RCC 7860 (cell line): ENCODE measurements around the gene SUSD1.
"Not testable (repeated sequence)": the region's sequence is repeated elsewhere in the genome, so short reads cannot be mapped to it uniquely, and the experiment has no call there.

Experiments
- DNase-seq: peaks from one replicate; pipeline ENCODE4 v3.0.0-alpha.2; 2015; ENCODE audit warnings: low spot score
- FAIRE-seq: peaks from 2 replicates; lab custom pipeline; 2012; peaks lifted over from hg19 to GRCh38; lab: Jason Lieb, UNC

SUSD1 gene

GRCh38 chr9:112104401-112104800 is 70.7 kb downstream of the SUSD1 start:
- DNase-seq, result no peak
- FAIRE-seq, result no peak

DNA sequence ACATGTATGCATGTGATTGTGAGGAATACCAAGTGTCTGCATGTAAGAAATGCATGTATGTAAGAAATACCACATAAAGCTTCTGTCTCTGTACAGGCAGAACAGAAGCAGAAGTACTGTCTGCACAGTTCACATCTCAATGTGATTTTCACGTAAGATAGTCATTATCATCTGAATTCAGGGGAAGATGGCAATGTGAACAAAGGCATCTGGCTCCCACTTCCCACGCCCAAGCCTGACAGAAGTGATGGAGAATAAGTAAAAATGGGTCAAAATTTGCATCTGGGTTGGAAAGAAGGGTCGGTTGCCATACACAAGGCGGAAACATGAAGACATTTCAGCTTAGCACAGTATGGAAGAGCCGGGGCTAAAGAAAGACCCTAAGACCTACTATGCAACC is 71.7 kb downstream of the SUSD1 start:
- DNase-seq (no peak), FAIRE-seq (no peak)

DNA sequence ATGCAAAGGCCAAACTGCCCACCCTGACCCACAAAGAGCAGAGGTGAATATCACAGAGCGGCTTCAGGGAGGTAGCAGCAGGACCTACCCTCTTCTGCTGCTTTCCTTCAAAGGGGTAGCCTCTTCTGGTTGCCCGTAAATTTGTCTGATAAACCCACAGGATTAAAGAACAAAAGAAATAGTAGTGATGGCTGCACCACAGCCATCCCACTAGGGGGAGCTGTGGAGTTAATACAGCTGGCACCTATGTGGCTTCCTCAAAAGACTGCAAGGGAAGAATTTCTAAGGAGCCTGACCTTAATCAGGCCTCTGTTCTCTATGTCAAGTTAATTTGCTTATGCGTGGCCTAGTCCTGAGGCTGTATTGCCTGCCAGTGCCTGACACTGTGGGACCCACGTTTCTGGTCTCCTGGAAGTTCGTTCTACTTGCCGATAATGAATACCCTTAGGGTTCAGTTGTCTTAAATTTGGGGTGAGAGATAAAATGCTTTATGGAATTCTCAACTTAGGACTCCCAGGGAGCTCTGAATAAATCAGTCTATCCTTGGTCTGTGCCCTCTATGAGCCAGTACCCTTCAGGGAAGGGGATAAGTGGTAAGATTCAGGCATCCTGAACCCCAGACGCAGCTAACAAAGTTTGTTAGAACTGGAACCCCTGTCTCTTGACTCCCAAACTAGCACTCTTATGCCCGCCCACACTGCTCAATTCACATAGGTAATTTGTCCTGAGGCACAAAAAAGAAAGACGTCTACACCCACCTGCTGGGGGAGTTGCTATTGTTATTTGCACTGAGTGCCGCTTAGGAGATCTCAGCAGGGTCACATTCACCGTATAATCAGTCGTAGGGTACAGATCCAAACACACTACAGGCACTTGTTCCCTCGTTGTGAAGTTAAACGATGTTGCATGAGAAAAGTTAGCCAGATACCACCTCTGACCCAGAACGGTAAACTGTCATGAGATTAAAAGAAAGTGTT is 77.1 kb downstream of the SUSD1 start:
- peak; percentile 45 for FAIRE-seq
- DNase-seq, result peak; percentile 62

DNA sequence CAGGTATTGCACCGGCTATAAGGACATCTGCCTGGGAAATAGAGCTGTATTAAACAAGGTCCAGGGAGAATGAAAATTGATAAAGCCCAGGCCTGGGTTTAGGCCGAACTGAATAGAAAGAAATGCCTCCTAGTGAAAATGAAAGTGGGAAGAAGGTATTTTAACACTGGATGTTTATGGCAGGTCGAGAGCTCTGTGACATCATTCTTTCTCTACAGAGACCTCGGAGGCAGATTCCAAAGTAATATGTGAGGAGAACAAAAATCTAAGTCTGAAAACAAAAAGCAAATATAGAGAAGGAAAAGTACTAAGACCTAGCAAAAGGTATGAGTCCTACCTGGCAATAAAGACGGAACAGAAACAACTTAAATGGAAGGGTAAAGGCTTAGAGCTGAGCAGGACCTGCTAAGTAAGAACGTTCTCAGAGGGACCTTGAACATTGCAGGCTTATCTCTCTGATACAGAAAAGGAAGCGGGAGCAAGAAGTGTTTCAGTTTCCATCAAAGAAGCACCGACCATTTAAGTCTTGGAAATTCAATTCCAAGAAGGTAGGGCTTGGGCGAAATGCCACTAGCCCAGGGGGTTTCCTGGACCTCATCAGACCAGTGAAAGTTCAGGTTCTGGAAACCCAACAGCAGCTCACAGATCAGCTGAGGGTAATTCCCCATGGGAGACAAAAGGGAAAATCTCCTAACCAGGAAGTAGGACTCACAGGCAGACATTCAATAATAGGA is 80.0 kb downstream of the SUSD1 start:
- DNase-seq (no peak), FAIRE-seq (no peak)

- FAIRE-seq (no peak), DNase-seq (no peak)
Observed at GRCh38 chr9:112094241-112094640, 80.9 kb downstream of the SUSD1 start.

- FAIRE-seq (no peak), DNase-seq (no peak)
Observed at GRCh38 chr9:112093870-112094216, 81.3 kb downstream of the SUSD1 start.

DNA sequence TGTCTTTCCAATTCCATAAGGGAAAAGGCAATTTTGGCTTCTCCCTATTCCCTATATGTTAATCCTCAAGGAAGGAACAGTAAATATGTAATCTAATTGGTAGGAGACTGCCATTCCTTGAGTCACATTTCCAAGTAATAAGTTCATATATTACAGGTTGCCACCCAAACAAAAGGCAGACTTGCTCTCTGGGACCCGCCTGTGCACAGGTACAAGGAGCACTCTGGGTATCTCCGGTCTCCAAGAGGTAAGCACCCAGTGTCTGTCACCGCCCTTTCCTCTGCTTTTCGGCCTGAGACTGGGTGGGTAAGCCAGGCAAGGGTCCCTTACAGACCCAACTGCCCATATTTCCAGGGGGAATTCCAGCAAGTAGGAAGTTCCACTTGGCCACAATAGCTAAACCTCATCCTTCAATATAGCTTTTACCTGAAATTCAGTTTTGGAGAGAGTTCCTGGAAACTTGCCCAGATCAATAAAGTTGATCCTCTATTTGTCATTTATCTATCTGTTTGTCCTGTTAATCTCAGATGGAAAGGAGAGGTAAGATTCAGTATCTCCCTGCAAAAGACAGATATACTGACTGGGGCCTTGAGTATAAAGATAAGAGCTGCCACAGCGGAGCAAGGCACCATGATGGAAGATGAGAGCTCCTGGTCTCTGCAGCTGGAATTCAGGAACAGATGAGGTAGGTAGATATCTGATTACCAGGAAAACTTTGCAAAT is 81.8 kb downstream of the SUSD1 start:
- FAIRE-seq (no peak), DNase-seq (no peak)

- FAIRE-seq (no peak), DNase-seq (no peak)
Observed at GRCh38 chr9:112091810-112092209, 83.3 kb downstream of the SUSD1 start.

DNA sequence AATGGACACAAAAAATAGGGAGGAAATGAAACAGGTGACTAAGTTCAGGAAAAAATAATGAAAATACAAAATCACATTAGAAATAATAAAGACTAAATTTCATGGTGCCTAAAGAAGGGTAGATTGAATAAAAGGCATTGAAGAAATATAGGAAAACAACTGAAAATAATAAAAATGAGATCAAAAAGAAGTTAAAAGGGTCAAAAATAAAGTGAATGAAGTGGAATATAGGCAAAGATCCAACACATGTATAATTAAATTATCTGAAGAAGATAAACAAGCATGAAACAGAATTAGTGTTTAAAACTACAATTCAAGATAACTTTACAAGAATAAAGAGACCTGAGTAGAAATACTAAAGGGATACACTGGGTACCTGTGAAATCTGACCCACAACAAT is 87.6 kb downstream of the SUSD1 start:
- DNase-seq (no peak), FAIRE-seq (no peak)

- FAIRE-seq, result peak; percentile 80
- peak; percentile 24 for DNase-seq
Observed at GRCh38 chr9:112086627-112087026, 88.5 kb downstream of the SUSD1 start.

DNA sequence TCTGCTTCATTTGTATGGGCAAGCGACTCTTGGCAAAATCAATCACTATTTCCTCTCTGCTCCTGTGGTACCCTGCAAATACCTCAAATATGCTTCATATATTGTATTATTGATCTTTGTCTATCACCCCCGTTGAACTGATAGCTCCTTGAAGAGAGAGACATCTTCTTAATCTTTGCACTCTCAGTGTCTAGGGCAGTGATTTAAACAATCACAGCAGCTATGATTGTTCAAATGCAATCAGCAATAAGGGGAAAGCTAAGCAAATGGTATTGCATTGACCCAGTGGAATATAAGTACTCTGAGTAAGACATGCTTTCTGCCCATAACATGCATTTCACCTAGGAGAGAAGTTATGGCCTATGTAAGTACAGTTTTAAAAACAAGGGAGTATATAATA is 90.2 kb downstream of the SUSD1 start:
- FAIRE-seq (no peak), DNase-seq (no peak)

DNA sequence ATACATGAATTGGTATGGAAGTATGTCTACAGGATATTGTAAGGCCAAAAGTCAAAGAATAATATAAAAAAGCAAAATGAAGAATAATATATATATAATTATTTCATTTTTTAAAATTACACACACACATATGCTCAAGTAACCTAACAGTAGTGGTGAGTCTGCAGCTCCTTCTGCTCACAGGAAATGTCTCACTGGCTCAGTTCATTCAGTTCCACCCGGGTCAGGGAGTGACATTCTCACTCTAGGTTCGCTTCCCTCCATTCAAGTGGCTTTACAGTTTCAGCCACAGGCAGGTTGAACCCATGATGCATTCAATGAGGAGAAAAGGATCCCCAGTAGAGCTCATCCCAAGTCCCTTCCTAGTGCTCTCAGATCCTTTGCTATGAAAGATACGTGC is 90.8 kb downstream of the SUSD1 start:
- no peak for FAIRE-seq
- no peak for DNase-seq

- DNase-seq (no peak), FAIRE-seq (no peak)
Observed at GRCh38 chr9:112081918-112082729, 93.0 kb downstream of the SUSD1 start.

DNA sequence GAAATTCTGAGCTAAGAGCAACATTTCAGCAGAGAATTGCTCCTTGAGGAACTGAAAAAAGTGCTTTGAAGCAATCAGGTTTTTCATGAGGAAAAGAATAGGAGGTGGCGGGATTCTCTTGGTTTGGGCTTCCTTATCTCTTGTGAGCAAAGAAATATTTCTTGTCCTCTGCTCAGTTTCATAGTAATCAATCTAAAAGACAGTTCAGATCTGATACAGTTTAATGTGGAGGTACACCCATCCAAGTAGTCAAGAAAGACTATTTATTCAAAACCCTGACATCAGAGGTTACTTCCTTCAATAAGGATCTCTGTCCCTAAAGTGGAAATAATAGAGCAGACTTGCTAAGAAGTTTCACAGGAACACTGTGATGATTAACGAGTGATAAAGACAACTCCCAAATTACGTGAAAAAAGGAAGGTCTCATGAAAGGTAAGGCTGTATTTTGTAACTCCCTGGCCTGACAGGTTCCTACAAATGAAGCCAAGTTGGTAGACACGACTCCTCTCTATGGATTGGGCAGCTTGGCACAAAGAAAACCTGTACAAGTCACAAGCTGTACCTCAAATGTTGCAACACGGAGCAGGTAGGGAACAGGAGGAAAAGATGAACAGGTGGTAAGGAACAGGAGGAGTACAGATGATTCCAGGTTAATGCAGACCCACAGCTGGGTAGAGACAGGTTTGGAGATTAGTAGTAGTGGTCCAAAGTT is 94.1 kb downstream of the SUSD1 start:
- DNase-seq (no peak), FAIRE-seq (no peak)

DNA sequence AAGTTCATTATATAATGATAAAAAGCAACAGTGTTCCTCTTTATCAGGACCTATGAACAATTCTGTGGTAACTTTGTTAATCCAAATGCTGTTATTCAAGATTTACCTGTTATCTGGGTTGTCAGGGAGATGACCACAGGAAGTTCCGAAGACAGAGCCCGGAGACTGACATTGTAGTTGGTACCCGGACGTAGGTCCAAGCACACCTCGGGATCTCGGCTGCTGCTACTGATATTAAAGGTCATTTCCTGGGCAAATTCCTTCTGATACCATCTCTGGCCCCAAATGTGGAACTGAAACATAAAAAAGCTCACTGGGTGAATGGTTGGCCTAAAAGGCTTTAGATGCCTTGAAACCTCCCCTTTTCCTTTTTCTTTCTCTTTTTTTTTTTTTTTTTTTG is 96.7 kb downstream of the SUSD1 start:
- no peak for FAIRE-seq
- DNase-seq, result no peak

GRCh38 chr9:112076814-112077213 is 98.3 kb downstream of the SUSD1 start:
- DNase-seq, result no peak
- FAIRE-seq, result no peak

DNA sequence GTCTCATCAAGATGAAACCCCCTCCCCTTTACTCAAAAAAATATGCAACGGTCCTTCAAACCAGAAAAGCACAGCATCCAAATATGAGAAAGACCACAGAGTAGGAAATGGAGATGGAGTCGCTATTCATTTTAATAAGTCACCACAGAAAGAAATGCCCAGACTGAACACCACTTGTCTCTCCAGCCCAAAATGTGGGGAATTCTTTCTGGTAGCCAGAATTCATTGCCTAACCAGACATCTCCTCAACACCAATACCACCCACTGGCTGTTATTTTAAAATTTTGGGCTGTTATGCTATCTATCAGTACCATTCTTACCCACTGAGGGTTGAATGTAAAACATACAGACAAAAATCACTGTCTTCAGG is 100.1 kb downstream of the SUSD1 start:
- no peak for FAIRE-seq
- no peak for DNase-seq

DNA sequence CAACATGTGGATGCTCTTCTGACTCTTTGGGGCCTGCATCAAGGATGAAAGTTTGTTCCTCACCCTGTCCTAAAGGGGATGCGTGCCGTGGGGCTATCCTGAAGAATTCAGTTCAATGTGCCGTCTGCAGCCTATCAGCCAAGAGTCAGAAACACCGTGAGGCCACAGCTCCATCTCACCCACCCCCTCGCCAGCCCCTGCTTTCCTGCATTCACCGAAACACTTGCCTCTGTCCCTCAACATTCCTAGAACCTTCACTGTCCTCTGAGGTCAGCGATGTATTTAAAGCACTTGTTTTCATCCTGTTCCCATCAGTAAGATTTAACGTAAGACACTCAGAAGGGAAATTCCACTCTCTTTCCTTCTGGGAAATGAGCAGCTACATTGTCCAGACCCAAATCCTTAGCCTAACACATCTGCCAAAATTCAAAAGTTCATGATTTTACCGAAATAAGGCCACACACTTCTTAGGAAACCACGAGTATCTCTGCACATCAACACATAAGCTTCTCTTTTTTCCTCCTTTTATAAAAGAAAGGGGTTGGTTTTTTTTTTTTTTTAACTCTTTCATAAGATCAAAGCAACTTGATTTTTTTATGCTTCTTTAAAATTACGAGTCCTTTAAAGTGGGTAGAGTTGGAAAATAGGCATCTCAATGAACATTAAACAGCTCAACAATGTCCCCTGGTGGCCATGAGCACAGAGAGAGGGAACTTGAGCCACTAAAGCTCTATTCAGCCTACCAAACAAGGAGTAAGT is 100.7 kb downstream of the SUSD1 start:
- peak; percentile 98 for DNase-seq
- FAIRE-seq, result peak; percentile 89

GRCh38 chr9:112073639-112074173 is 101.4 kb downstream of the SUSD1 start:
- peak; percentile 38 for DNase-seq
- FAIRE-seq, result not testable (repeated sequence)
